Astrocyte (in vitro differentiated cells and primary cell): ENCODE results near the gene TNFRSF4. TPM values are rescaled to one million over a fixed set of nuclear protein-coding genes. Genes with fewer than 3 reads are reported as not detected.

Experiments
- DNase-seq: peaks from one replicate; pipeline ENCODE4 v3.0.0-alpha.2; 2010; ENCODE audit warnings: low read depth
- FAIRE-seq: peaks from 2 replicates; lab custom pipeline; 2011; peaks lifted over from hg19 to GRCh38; lab: Jason Lieb, UNC
- H2AFZ ChIP-seq: 2 replicates; pipeline ENCODE4 v1.6.0; 2012; ENCODE audit warnings: low read depth, low read length, inconsistent platforms
- H3K27ac ChIP-seq: 2 replicates; pipeline ENCODE4 v1.5.1; 2011; ENCODE audit warnings: low read depth, low read length, inconsistent platforms
- H3K27me3 ChIP-seq: 2 replicates; pipeline ENCODE4 v1.6.0; 2011; ENCODE audit warnings: low read length, inconsistent platforms; ENCODE audit not compliant: insufficient read depth
- H3K36me3 ChIP-seq: 2 replicates; pipeline ENCODE4 v1.5.1; 2011; ENCODE audit warnings: low read length, inconsistent platforms; ENCODE audit not compliant: insufficient read depth
- H3K4me1 ChIP-seq: 2 replicates; pipeline ENCODE4 v1.5.1; 2011; ENCODE audit warnings: low read length, inconsistent platforms; ENCODE audit not compliant: insufficient read depth
- H3K4me2 ChIP-seq: 2 replicates; pipeline ENCODE4 v1.6.0; 2012; ENCODE audit warnings: low read length, inconsistent platforms
- H3K4me3 ChIP-seq: 2 replicates; pipeline ENCODE4 v1.5.1; 2011; ENCODE audit warnings: low read depth, mild to moderate bottlenecking, low read length, inconsistent platforms; ENCODE audit not compliant: insufficient read depth
- H3K79me2 ChIP-seq: 2 replicates; pipeline ENCODE4 v1.6.0; 2012; ENCODE audit warnings: mild to moderate bottlenecking, low read length, inconsistent platforms; ENCODE audit not compliant: insufficient read depth
- H3K9ac ChIP-seq: 2 replicates; pipeline ENCODE4 v1.6.0; 2012; ENCODE audit warnings: mild to moderate bottlenecking, low read length, inconsistent platforms
- H3K9me3 ChIP-seq: 2 replicates; pipeline ENCODE4 v1.5.1; 2012; ENCODE audit warnings: low read depth, mild to moderate bottlenecking, low read length, inconsistent platforms; ENCODE audit not compliant: insufficient read depth
- H4K20me1 ChIP-seq: 2 replicates; pipeline ENCODE4 v1.6.0; 2012; ENCODE audit warnings: low read length, inconsistent platforms; ENCODE audit not compliant: insufficient read depth
- H3K27ac Mint-ChIP-seq: one replicate; pipeline ENCODE4 v1.8.0; 2021; ENCODE audit warnings: mild to moderate bottlenecking, mixed read lengths; ENCODE audit not compliant: unreplicated experiment
- H3K27me3 Mint-ChIP-seq: one replicate; pipeline ENCODE4 v1.8.0; 2021; ENCODE audit warnings: low read depth, mixed read lengths; ENCODE audit not compliant: unreplicated experiment
- H3K36me3 Mint-ChIP-seq: one replicate; pipeline ENCODE4 v1.8.0; 2021; ENCODE audit warnings: low read depth, mixed read lengths; ENCODE audit not compliant: unreplicated experiment
- H3K4me1 Mint-ChIP-seq: one replicate; pipeline ENCODE4 v1.8.0; 2021; ENCODE audit warnings: low read depth, mixed read lengths; ENCODE audit not compliant: unreplicated experiment
- H3K4me3 Mint-ChIP-seq: one replicate; pipeline ENCODE4 v1.8.0; 2021; ENCODE audit warnings: mild to moderate bottlenecking, moderate library complexity, mixed read lengths; ENCODE audit not compliant: unreplicated experiment
- H3K9me3 Mint-ChIP-seq: one replicate; pipeline ENCODE4 v1.8.0; 2021; ENCODE audit warnings: mild to moderate bottlenecking, mixed read lengths; ENCODE audit not compliant: unreplicated experiment
- EZH2 ChIP-seq: IDR thresholded peaks from 2 replicates; pipeline ENCODE4 v1.6.1; 2012; ENCODE audit warnings: mild to moderate bottlenecking, low read length, inconsistent platforms; ENCODE audit not compliant: insufficient read depth
- total RNA-seq: library from RNA; stranded (reverse); gene quantifications from 2 replicates; pipeline ENCODE4 v1.2.1, GENCODE V29; 2021
- TF ChIP-seq, protein P1 (sequence below): IDR thresholded peaks from 2 replicates; pipeline ENCODE4 v1.5.1; 2011; ENCODE audit warnings: low read depth, mild to moderate bottlenecking, inconsistent platforms, low read length, moderate library complexity; ENCODE audit not compliant: insufficient read depth

TNFRSF4 gene
- total RNA-seq, 1 donor from 2014 or later, result 0.41 TPM

DNA sequence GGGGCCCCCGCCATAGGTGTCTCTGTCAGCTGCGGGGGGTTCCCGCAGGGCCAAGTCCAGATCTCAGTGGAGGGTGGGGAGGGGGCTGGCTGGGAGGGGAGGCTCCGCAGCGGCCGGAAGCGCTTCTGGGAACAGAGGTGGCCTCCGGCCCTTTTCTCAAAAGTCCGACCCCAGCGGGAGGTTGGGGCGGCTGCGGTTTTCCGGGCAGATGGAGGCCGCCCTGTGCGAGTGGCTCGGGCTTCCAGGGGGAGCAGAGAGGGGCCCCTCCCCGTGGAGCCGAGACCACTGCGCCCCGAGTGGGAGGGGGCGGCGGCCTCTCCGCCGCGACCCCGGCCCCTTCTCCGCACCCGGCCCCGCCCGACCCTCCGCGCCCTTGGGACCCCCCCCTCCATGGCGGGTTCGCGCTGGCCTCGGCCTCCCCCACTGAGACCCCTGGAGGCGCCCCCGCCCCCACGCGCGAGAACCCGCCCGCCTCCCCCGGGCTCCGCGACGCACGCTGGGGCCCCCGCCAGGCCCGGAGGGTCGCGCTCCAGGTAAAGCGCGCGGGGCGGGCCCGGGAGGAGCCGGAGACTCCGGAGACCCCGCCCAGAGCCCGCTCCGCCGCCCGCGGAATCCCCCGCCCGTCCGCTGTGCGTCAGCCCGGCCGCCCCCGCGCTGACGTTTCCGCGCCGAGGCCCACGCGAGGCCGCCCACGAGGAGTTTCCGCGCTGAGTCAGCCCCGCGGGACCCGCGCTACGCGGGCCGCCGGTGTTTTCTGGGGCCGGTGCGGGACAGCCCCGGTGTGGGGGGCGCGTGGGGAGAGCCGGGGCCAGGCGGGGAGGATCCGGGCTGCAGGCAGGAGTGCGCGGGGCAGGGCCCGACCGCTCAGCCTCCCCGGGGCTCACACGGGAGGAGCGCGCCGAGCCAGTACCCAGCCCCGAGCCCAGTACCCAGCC is 12.8 kb downstream of the TNFRSF4 start:
- H3K4me2 ChIP-seq, result peak overlapping the region; percentile 70
- Mint-ChIP-seq H3K27ac (no peak overlapping the region), H3K36me3 (no peaks in the 10 kb centered on the region), H3K4me1 (no peaks in the 10 kb centered on the region), H3K27me3 (peaks cover 7% of the 10 kb centered on the region), H3K9me3 (no peaks in the 10 kb centered on the region), H3K4me3 (no peak overlapping the region)
- no peak overlapping the region for H2AFZ ChIP-seq
- no peaks in the 10 kb centered on the region for H4K20me1 ChIP-seq
- no peaks in the 10 kb centered on the region for H3K27me3 ChIP-seq
- H3K9me3 ChIP-seq, result no peaks in the 10 kb centered on the region
- peaks cover 2% of the 10 kb centered on the region for H3K4me1 ChIP-seq
- H3K9ac ChIP-seq, result peak overlapping the region; percentile 27
- H3K79me2 ChIP-seq, result no peaks in the 10 kb centered on the region
- FAIRE-seq (no peak), DNase-seq (peak; percentile 20)
- no peaks in the 10 kb centered on the region for H3K36me3 ChIP-seq
- no peak overlapping the region for H3K27ac ChIP-seq
- TF ChIP-seq, protein P1, sequence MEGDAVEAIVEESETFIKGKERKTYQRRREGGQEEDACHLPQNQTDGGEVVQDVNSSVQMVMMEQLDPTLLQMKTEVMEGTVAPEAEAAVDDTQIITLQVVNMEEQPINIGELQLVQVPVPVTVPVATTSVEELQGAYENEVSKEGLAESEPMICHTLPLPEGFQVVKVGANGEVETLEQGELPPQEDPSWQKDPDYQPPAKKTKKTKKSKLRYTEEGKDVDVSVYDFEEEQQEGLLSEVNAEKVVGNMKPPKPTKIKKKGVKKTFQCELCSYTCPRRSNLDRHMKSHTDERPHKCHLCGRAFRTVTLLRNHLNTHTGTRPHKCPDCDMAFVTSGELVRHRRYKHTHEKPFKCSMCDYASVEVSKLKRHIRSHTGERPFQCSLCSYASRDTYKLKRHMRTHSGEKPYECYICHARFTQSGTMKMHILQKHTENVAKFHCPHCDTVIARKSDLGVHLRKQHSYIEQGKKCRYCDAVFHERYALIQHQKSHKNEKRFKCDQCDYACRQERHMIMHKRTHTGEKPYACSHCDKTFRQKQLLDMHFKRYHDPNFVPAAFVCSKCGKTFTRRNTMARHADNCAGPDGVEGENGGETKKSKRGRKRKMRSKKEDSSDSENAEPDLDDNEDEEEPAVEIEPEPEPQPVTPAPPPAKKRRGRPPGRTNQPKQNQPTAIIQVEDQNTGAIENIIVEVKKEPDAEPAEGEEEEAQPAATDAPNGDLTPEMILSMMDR, result no peak
- TF ChIP-seq EZH2, result no peak
- no peak overlapping the region for H3K4me3 ChIP-seq

- TF ChIP-seq EZH2, result no peak
- TF ChIP-seq, protein P1, result no peak
- H3K27me3 Mint-ChIP-seq, result peaks cover 10% of the 10 kb centered on the region
- H3K9me3 ChIP-seq, result no peaks in the 10 kb centered on the region
- no peaks in the 10 kb centered on the region for H3K4me1 Mint-ChIP-seq
- DNase-seq (no peak), FAIRE-seq (no peak)
- H4K20me1 ChIP-seq, result no peaks in the 10 kb centered on the region
- H3K36me3 Mint-ChIP-seq, result no peaks in the 10 kb centered on the region
- no peak overlapping the region for H3K4me3 ChIP-seq
- H3K9me3 Mint-ChIP-seq, result peaks cover 1% of the 10 kb centered on the region
- H3K4me1 ChIP-seq, result no peaks in the 10 kb centered on the region
- H3K79me2 ChIP-seq, result no peaks in the 10 kb centered on the region
- no peak overlapping the region for H3K27ac ChIP-seq
- H2AFZ ChIP-seq, result no peak overlapping the region
- no peaks in the 10 kb centered on the region for H3K36me3 ChIP-seq
- no peak overlapping the region for H3K4me3 Mint-ChIP-seq
- peak overlapping the region; percentile 27 for H3K9ac ChIP-seq
- H3K27ac Mint-ChIP-seq, result no peak overlapping the region
- peak overlapping the region; percentile 70 for H3K4me2 ChIP-seq
- H3K27me3 ChIP-seq, result no peaks in the 10 kb centered on the region
Observed at GRCh38 chr1:1199961-1200875, 13.7 kb downstream of the TNFRSF4 start.
